HG03457 (cell line): ENCODE results near the gene HPSE2.

ENCODE experiments used
- ATAC-seq: cut with Tn5 transposase; IDR thresholded peaks from one replicate; pipeline ENCODE4 v1.9.1; 2021; ENCODE audit warnings: moderate number of reproducible peaks; ENCODE audit not compliant: unreplicated experiment

The HPSE2 gene

DNA sequence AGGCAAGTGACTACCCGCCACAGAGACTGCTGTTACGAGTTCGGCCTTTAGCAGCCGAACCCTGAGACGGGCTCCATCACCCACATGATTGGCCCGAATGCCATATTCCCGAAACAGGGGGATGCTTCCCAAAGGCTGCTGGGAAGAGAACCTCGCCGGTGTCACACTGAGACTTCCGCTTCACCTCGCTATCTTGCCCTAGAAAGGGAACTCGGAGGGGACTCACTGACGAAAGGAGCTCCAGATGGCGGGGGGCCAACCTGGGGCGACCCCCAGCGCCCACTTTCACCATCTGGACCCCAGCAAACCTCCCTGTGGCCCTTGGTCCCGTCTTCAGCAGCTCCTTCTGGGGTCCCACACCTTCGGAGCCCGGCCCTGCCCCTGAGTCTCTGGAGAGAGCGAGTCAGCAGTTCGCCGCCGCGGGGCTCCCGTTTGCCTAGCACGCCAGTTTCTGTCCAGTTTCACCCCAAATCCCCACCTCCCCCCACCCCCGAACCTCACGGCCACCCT is 789.4 kb downstream of the HPSE2 start:
- ATAC-seq: peak; percentile 21

DNA sequence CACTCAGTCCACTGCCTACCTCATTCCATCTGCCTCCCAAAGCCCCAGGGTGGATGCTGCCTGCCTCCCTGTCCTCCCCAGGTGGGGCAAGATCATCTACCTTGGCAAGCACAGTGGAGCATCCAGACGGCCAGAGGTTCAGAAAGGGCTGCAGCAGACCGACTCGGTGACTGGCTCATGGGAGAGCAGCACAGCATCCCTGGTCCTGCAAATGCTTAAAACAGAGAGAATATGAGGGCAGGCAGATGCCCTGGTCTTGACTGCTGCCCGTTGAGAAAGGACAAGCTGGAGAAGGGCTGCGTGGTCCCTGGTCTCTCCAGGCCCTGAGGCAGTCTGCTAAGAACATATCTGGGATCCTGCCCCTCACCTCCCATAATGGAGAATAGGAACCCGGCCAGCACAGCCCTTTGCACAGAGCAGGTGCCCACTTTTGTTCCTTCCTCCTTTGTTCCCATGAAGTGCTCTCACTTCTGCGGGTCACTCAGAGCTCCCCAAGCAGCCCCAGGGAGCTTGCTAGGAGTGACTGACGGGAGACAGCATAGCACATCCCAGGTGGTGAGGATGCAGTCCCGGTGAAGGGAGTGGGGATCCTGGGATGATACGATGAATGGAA is 790.3 kb downstream of the HPSE2 start:
- ATAC-seq: no peak

- ATAC-seq: no peak
Observed at GRCh38 chr10:98444314-98445006, 791.2 kb downstream of the HPSE2 start.

- no peak for ATAC-seq
Observed at GRCh38 chr10:98438715-98439114, 796.9 kb downstream of the HPSE2 start.

GRCh38 chr10:98436704-98437103 is 798.9 kb downstream of the HPSE2 start:
- no peak for ATAC-seq

DNA sequence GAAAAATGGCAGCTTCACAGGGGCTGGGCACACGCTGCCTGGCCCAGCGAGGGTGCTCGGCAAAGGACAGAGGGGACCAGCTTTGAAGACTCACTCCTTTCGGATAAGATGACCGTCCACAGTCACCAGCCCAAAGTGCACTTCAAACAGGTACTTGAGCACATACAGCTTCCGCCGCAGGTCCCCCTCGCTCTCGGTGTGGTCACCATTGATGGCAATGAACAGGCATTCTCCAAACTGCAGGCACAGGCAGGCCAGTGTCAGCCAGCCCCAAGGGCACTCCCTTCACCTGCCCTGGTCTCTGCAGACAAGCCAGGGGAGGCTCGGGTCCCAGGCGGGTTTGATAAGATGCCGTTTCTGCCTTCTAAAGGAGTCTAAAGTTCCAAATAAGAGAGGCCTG is 800.5 kb downstream of the HPSE2 start:
- ATAC-seq: no peak

GRCh38 chr10:98433881-98434732 is 801.5 kb downstream of the HPSE2 start:
- no peak for ATAC-seq

- ATAC-seq: no peak
Observed at GRCh38 chr10:98433371-98433770, 802.3 kb downstream of the HPSE2 start.

DNA sequence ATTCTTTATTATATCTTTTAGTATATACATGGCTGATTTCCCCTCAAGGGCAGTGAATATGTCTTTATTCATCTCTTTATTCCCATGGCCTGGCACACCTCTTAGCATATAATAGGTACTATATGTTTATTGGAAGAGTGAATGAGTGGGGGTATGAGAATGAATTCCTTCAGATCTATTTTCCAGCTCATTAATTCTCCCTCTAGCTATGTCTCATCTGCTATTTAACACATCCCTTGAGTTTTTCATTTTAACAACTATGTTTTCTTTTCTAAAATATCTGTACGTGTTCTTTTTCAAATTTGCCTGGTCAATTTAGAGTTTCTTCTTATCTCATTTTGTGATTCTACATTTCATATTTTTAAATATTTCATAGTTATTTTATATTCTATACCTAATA is 803.3 kb downstream of the HPSE2 start:
- no peak for ATAC-seq

DNA sequence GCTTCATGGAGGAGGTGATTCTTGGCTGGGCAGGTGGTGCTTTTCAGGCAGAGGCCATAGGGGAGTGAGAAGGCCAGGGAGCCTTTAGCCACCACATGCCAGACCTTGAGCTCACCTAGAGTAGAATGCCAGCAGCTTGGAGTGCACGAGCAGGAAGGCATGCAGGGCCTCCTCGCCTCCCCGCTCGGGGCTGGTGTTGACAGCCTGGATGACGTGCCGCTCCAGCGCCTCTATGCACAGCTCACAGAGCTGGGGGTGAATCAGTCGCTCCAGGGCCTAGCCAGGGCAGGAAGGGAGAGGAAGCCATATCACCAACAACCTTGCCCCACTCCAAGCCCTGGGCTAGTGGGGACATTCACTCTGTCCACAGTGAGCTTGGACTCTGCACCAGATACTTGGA is 804.6 kb downstream of the HPSE2 start:
- ATAC-seq: no peak

DNA sequence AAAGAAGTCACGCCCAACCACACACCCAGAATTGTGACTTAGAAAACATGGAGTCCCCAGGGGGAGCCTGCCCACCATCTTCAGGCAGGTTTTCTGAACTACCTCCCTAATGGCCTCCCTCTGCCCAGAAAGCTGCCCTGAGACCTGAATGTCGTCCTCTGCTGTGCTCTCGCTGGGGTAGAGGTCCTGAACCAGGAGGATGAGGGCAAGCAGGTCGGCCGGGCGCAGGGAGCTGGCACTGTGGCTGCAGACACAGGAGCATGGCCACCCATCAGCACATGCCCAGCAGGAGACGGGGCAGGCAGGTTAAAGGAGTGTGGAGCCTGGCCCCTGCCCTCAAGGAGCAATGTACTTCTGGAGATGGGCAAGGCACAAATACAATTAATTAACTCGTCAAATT is 805.2 kb downstream of the HPSE2 start:
- ATAC-seq: no peak

DNA sequence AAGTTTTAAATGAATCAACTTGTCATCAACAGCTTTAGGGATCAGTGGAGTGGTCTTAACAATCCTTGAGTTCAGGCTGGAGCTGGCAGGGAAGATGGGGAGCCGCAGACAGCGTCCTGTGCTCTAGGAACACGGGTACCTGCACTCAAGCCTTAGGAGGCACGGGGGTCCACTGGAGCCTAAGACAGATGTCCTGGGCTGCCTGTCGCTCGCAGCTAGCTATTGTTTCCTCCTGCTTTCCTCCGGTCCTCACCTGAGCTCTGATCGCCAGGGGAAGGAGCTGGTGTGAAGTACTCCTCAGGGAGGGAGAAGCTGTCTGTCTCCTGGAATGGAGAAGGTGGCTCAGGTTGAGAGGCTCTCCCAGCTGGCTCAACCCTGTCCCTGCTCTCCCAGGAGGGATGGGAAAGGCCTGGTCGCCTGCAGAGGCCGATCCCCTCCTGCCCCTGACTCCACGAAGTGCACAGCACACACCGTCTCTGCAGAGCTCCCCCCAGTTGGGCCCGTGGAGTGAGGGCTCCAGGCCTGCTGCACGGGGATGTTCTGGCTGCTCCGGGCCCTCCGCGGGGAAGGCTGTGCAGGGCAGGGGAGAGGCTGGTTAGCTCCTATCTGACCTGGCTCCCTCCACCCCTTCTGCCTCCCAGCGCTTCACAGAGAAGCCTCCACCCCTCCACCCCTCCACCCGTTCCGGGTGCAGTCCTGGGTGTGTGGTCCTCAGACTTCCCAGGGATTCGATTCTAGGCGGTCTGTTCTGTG is 806.2 kb downstream of the HPSE2 start:
- ATAC-seq: no peak

DNA sequence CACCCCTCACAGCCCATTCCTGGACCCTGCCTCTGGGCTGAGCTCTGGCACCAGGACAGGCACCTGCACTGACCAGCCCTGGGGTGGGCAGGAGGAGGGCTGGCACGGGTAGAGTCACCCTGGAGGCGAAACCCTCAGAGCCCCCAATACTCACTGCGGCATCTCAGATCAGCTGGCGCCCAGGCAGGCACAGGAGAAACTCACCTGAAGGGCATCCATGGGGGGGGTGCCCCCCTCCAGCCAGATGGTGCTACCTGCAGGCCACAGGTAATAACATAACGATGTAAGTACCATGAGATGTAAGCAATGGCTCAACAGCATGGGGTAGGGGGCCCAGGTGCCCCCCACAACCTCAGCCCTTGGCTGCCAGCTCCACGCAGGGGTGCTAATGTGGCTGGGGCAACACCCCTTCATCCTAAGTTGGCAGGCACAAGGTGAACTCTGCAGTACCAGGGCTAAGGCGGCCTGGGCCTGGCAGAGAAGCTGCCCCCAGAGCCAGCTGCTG is 808.6 kb downstream of the HPSE2 start:
- ATAC-seq: no peak

DNA sequence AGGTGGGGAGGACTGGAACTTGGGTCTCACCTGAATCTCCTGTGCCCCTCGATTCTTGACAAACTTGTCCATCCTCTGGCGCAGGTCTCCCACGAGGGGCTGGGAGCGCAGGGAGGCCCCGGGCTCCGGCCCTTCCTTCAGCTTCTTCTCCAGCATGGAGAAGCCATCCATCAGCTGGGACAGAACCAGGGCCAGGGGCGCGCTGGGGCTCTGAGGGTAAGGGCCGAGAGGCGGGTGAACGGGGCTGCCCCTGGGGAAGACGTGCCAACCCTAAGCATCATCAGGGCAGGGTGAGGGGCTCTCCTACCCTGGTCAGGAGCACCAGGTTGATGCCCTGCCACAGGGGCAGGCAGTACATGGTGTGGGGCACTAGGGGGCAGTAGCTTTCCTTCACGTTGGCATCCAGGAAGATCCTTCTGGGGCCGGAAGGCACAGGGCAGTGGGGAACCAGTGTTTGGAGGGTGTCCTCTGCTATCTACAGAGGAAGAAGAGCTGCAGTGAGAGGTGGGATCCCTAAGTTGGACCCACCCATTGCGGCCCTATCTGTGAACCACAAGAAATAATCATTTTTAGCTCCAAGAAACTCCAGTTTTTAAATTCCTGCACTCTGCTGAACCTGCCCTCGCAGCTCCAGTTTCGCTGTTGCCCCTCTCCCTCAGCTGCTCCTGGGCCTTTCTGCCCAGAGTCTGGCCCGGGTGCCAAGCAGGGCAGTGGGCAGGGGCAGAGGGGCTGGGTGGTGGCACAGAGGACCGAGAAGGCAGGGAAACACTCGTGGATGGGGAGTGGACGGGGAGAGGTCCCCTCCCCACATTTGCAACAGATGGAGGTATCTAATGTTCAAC is 809.9 kb downstream of the HPSE2 start:
- ATAC-seq: no peak

- no peak for ATAC-seq
Observed at GRCh38 chr10:98424295-98425254, 811.1 kb downstream of the HPSE2 start.

DNA sequence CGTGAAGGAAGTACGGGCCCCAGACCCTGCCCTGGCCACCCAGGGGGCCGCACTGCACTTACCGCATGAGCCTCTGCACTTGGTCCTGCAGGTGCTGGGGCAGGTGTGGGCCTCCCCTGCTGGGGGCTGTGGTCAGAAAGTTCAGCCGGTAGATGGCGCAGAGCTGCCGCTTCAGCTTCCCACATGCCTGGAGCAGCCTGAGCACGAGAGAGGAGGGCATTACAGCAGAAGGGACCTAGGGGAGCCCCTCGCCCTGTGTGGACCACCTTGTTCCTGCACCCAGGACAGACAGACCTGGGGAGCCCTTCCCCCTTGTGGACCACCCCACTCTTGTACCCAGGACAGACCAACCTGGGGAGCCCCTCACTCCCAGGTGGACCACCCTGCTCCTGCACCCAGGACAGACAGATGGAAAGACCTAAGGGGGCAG is 811.9 kb downstream of the HPSE2 start:
- no peak for ATAC-seq

GRCh38 chr10:98422182-98422581 is 813.5 kb downstream of the HPSE2 start:
- ATAC-seq: no peak

DNA sequence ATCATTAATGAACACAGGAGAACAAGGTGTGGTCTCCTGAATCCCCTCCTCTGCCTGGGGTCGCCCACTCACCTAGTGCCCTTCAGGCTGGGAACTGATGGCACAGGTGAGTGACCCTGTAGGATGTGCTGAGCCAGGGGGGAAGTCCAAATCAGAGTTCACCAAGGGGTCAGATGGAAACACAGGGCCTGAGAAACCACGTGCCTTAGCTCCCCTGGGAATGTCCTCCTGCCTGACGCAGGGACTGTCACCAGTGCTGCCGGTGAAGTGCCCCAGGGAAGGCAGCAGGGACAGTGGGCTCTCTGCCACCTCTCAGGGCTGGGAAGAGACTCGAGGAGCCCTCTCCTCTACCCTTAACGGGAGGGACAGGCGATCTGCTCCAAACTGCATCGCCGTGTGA is 814.9 kb downstream of the HPSE2 start:
- ATAC-seq: no peak
